HG02610 (cell line): ENCODE measurements around the gene PSD4.

ENCODE experiments used
- ATAC-seq: cut with Tn5 transposase; IDR thresholded peaks from one replicate; pipeline ENCODE4 v1.9.1; 2021; ENCODE audit warnings: mild to moderate bottlenecking, moderate library complexity; ENCODE audit not compliant: unreplicated experiment

Gene PSD4

GRCh38 chr2:113183264-113183663 is 9.5 kb downstream of the PSD4 start:
- no peak for ATAC-seq

GRCh38 chr2:113183703-113184102 is 9.9 kb downstream of the PSD4 start:
- no peak for ATAC-seq

- ATAC-seq = no peak
Measured at GRCh38 chr2:113184531-113185230, 10.9 kb downstream of the PSD4 start.

- ATAC-seq = no peak
Measured at GRCh38 chr2:113185664-113186432, 12.1 kb downstream of the PSD4 start.

- no peak for ATAC-seq
Measured at GRCh38 chr2:113186433-113186796, 12.6 kb downstream of the PSD4 start.

- ATAC-seq = no peak
Measured at GRCh38 chr2:113187771-113188170, 14.0 kb downstream of the PSD4 start.

- ATAC-seq = no peak
Measured at GRCh38 chr2:113190871-113191270, 17.1 kb downstream of the PSD4 start.

- ATAC-seq = no peak
Measured at GRCh38 chr2:113192459-113193100, 18.8 kb downstream of the PSD4 start.

GRCh38 chr2:113195923-113196501 is 22.2 kb downstream of the PSD4 start:
- ATAC-seq = no peak

GRCh38 chr2:113196839-113197238 is 23.1 kb downstream of the PSD4 start:
- ATAC-seq = no peak

- ATAC-seq = no peak
Measured at GRCh38 chr2:113197347-113198047, 23.7 kb downstream of the PSD4 start.

- ATAC-seq = no peak
Measured at GRCh38 chr2:113198048-113198789, 24.4 kb downstream of the PSD4 start.

GRCh38 chr2:113198790-113199612 is 25.2 kb downstream of the PSD4 start:
- ATAC-seq = peak; percentile 80

GRCh38 chr2:113200236-113200635 is 26.5 kb downstream of the PSD4 start:
- ATAC-seq = no peak

- no peak for ATAC-seq
Measured at GRCh38 chr2:113200736-113201490, 27.1 kb downstream of the PSD4 start.

- ATAC-seq = no peak
Measured at GRCh38 chr2:113201496-113202304, 27.9 kb downstream of the PSD4 start.

GRCh38 chr2:113202305-113203216 is 28.8 kb downstream of the PSD4 start:
- no peak for ATAC-seq
